ENCODE data around the gene CTNNA1.

CTNNA1 gene

DNA sequence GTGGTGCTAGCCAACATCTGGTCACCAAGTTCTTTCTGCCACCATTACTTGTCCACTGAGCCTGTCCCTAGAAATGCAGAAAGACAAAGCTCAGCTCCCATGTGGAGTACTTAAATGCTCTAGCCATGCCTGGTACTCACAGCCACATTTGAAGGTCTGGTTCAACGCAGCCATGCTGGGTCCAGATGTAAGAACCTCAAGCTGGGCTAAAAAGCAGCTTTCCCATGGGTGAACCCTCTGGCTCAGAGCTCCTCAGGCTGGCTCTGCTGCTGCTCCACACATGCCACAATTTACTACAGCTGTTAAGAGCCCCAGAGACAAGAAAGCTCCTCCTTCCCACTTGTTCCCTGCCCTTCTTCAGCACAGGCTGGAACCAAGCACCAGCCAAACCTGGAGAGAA is 219.0 kb downstream of the CTNNA1 start:
- DNase-seq, result no peak

GRCh38 chr5:138972836-138973235 is 219.6 kb downstream of the CTNNA1 start:
- peak in 2 of 3 experiments; percentile 18 to 19 for DNase-seq

- DNase-seq, result no peak
These were observed 221.2 kb downstream of the CTNNA1 start for GRCh38 chr5:138974227-138975063.

DNA sequence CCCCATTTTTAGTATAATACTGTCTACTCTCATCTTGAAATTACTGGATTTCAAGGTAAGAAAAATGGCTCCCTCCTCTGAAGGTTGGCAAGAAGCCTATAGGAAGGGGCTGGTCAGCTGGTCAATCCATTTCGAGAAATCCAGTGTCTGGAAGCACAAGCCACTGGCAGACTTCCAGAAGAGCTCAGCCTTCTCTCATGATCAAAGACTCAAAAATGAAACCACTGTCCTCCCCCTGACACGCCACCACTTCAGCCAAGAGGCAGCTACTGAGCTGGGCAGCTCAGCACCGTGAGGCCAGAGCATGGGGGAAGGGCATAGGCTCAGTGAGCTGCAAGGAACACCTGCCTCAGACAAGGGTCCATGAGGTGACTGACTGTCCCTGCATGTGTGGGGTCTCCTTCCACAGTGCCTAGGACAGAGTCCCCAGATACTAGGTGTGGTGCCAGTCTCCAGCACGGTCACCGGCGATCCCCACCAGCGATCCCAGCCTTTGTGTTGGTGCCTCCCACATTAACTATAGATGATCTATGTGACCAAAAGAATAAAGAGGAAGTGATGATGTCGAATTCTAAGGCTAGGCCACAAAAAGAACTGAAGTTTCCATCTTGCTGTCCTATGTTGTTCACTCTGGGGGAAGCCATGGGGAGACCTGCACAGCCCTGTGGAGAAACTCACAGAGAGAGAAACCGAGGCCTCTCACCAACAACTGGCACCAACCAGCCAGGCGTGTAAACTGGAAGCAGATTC is 222.0 kb downstream of the CTNNA1 start:
- peak in 1 of 3 experiments; percentile 65 for DNase-seq

DNA sequence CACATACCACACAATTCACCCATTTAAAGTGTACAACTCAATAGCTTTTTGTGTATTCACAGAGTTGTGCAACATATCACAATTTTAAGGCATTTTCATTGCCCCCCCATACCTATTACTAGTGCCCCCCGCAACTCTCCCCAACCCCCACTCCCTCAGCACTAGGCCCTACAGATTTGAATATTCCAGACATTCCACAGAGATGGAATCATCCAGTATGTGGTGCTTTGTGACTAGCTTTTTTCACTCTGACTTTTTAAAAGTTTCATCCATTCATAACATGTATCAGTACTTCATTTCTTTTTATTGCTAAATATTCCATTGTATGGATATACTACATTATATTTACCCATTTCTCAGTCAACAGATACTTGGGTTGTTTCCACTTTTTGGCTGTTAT is 224.9 kb downstream of the CTNNA1 start:
- DNase-seq, result no peak

- DNase-seq, result no peak
These were observed 225.4 kb downstream of the CTNNA1 start for GRCh38 chr5:138978581-138978980.

DNA sequence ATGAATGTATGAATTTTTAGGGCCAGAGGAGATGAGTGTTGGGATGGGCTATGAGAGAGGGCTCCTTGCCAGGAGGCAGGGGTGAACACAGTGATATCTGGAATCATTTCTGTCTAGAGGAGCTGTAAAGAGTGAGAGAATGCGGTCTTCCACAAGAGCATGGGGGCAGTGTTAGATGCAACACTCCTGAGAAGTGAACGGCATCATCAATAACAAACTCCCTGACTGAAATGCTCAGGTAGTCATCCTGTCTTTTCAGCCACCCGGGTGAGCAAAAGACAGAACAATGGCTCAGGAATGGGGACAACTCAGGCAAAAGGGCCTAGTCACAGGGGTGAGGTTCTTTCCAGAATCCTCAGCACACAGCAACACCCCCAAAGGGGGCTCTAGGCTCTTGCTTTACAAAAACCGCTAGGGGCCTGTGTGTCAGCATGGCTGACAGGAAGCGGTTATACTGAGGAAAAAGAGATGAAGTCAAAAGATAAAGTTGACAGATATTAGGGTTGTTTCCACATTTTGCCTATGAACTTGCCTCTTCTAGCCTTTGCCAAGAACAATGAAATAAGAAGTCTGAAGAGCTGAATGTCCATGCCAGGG is 226.6 kb downstream of the CTNNA1 start:
- DNase-seq, result no peak

DNA sequence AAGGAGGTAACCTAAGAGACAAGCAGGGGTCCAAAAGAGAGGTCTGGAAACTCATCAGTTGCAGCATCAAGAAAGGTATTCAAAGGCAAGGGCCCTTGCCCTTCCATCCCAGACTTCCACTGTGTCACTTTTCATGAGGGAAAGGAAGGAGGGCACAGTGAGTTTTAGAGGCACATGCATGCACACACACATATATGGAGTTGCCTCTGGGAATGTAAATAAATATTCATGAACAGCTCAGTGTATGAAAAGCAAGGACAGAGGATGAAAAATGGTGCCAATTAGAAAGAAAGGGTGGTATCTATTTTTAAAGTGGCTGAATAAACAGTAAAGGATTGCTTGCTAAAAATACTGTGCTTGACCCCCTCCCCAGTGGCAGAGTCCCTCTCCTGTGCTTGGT is 227.2 kb downstream of the CTNNA1 start:
- no peak for DNase-seq

DNA sequence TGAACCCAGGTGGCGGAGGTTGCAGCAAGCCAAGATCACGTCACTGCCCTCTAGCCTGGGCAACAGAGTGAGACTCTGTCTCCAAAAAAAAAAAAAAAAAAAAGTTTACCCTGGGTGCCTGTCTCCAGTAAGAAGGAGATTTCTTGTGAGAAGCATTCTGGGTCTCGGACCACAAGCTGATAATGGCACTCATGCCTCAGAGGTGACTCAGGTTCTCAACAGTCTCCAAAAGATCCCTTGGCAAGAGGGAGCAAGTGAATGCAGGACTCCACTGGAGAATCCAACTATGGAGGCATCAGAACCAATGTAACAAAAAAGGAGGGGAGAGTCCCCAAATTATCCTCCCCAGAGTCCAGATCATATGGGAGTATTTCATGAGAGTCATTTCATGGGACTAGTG is 227.9 kb downstream of the CTNNA1 start:
- no peak for DNase-seq

- no peak for DNase-seq
These were observed 228.4 kb downstream of the CTNNA1 start for GRCh38 chr5:138981586-138981985.

DNA sequence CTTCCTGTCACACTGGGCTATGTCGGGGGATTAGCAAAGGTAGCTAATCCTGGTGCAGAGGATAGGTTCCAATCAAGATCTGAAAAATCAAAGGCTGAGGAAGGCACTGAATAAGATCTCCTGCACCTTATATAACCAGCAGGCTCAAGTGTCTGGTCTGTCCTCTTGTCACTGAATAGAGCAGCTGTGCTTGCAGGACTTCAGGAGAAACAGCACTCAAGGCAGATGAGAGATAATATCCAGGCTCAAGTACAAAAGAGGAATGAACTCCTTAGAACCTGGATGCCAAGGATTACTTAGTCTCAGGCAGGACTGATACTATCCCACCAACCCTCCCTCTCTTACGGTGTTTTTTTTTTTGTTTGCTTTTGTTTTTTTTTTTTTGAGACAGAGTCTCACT is 230.8 kb downstream of the CTNNA1 start:
- DNase-seq, result peak in 1 of 3 experiments; percentile 58

All from NCI-H1417 (cell line).